Nephron (organoid): ENCODE measurements around the gene NCAPD3.

Source experiments
- H3K27ac Mint-ChIP-seq, 3 experiments: 2 replicates each; pipeline ENCODE4 v1.8.0; 2020; ENCODE audit warnings: mixed read lengths in 3 of 3, mild to moderate bottlenecking in 2 of 3, moderate library complexity in 1 of 3
- H3K27me3 Mint-ChIP-seq: 2 replicates; pipeline ENCODE4 v1.8.0; 2021; ENCODE audit warnings: low read depth, mild to moderate bottlenecking, moderate library complexity, mixed read lengths
- H3K36me3 Mint-ChIP-seq: 2 replicates; pipeline ENCODE4 v1.8.0; 2020; ENCODE audit warnings: low read depth, mixed read lengths
- H3K4me1 Mint-ChIP-seq: 2 replicates; pipeline ENCODE4 v1.8.0; 2020; ENCODE audit warnings: mixed read lengths
- H3K4me3 Mint-ChIP-seq, 3 experiments: 2 replicates each; pipeline ENCODE4 v1.8.0; 2020; ENCODE audit warnings: mild to moderate bottlenecking in 3 of 3, mixed read lengths in 3 of 3, moderate library complexity in 2 of 3
- H3K9me3 Mint-ChIP-seq: 2 replicates; pipeline ENCODE4 v1.8.0; 2020; ENCODE audit warnings: mixed read lengths
- TF ChIP-seq, protein P1 (sequence below), 3 experiments: fragments of 200-600 bp; sonication (generic); IDR thresholded peaks; one replicate each; pipeline ENCODE4 v1.5.0; 2021; ENCODE audit warnings: antibody characterized with exemption in 3 of 3; ENCODE audit not compliant: unreplicated experiment in 3 of 3

NCAPD3 gene, protein sequence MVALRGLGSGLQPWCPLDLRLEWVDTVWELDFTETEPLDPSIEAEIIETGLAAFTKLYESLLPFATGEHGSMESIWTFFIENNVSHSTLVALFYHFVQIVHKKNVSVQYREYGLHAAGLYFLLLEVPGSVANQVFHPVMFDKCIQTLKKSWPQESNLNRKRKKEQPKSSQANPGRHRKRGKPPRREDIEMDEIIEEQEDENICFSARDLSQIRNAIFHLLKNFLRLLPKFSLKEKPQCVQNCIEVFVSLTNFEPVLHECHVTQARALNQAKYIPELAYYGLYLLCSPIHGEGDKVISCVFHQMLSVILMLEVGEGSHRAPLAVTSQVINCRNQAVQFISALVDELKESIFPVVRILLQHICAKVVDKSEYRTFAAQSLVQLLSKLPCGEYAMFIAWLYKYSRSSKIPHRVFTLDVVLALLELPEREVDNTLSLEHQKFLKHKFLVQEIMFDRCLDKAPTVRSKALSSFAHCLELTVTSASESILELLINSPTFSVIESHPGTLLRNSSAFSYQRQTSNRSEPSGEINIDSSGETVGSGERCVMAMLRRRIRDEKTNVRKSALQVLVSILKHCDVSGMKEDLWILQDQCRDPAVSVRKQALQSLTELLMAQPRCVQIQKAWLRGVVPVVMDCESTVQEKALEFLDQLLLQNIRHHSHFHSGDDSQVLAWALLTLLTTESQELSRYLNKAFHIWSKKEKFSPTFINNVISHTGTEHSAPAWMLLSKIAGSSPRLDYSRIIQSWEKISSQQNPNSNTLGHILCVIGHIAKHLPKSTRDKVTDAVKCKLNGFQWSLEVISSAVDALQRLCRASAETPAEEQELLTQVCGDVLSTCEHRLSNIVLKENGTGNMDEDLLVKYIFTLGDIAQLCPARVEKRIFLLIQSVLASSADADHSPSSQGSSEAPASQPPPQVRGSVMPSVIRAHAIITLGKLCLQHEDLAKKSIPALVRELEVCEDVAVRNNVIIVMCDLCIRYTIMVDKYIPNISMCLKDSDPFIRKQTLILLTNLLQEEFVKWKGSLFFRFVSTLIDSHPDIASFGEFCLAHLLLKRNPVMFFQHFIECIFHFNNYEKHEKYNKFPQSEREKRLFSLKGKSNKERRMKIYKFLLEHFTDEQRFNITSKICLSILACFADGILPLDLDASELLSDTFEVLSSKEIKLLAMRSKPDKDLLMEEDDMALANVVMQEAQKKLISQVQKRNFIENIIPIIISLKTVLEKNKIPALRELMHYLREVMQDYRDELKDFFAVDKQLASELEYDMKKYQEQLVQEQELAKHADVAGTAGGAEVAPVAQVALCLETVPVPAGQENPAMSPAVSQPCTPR (N-terminal part only)

DNA sequence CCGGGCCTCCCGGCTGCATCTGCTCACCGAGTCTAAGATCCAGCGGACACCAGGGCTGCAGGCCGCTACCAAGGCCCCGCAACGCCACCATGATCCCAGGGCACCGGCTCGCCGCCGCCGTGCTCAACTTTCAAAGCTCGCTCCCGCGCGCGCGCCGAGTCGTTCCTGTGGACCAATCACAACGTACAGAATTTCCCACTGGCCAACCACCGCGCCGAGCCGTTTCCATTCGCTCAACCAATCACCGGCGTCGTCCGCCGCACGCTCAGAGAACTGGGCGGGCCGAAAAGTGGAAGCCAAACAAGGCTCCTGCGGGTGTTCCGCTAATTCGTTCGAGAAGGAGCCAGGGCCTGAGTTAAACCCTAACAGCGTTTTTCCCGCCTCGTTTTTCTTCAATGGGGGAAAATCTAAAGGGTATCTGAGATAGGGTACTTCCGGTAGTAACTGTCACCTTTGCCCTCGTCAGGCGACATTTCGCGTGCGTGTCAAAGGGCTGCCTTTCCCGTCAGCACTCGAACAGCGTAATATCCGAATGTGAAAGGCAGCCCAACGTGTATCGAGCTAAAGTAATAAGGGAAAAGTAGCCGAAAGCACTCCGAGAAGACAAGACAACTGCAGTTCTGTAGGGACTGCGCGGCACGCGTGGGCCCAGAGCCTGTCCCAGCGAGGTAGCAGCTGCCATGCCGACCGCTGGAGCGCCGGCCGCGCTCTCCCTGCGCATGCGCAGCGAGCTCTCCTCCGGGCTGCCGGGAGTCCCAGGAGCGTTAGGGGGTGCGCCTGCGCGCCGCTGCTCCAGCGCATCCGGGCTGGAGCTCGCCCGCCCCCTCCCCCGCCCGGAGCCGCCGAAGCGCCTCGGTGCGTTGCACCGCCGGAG lies at the start of gene NCAPD3, which contains the start of gene VPS26B:
TSS of gene NCAPD3 (minus strand) at position 132 of the 874 bp plus-strand sequence. CDS start at position 91, 41 bp downstream.
TSS of gene VPS26B (plus strand) at position 836 of the 874 bp plus-strand sequence. CDS start 452 bp downstream, outside the sequence.
- TF ChIP-seq, protein P1, sequence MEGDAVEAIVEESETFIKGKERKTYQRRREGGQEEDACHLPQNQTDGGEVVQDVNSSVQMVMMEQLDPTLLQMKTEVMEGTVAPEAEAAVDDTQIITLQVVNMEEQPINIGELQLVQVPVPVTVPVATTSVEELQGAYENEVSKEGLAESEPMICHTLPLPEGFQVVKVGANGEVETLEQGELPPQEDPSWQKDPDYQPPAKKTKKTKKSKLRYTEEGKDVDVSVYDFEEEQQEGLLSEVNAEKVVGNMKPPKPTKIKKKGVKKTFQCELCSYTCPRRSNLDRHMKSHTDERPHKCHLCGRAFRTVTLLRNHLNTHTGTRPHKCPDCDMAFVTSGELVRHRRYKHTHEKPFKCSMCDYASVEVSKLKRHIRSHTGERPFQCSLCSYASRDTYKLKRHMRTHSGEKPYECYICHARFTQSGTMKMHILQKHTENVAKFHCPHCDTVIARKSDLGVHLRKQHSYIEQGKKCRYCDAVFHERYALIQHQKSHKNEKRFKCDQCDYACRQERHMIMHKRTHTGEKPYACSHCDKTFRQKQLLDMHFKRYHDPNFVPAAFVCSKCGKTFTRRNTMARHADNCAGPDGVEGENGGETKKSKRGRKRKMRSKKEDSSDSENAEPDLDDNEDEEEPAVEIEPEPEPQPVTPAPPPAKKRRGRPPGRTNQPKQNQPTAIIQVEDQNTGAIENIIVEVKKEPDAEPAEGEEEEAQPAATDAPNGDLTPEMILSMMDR (IDR thresholded peaks at IDR 0.05; ENCODE audit: unreplicated experiment in 3 of 3) = no peak
- peaks cover 44% of the 10 kb centered on the region for H3K4me1 Mint-ChIP-seq
- H3K9me3 Mint-ChIP-seq = no peaks in the 10 kb centered on the region
- H3K27ac Mint-ChIP-seq = peak within 1 kb of the TSS; percentile 93 to 98 (median 93)
- H3K27me3 Mint-ChIP-seq = no peaks in the 10 kb centered on the region
- peaks cover 10% of the 10 kb centered on the region for H3K36me3 Mint-ChIP-seq
- peak within 1 kb of the TSS; percentile 95 to 97 (median 95) for H3K4me3 Mint-ChIP-seq

DNA sequence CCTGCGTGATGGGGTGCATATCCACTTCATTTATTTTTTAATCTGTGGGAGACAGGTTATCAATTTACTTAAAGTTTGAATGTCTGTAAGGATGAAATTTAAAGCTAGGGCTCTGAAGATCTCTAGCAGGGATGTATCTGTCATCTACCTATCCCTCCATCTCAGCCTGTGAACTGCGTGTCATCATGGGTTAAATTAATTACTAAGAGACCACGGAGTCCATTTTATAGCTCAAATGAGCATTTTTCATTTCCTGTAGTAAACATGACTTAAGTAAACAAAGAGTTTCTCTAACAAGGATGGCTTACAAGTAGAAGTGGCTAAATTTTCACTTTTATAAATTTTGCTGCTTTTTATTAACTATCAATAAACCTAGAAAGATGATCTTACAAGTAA lies 49.5 kb upstream of the NCAPD3 start:
- Mint-ChIP-seq H3K27me3 (peaks cover 85% of the 10 kb centered on the region), H3K4me1 (peaks cover 19% of the 10 kb centered on the region), H3K9me3 (peaks cover 3% of the 10 kb centered on the region), H3K4me3 (peak overlapping the region in 2 of 3 experiments; percentile 4 to 7), H3K36me3 (no peaks in the 10 kb centered on the region), H3K27ac (no peak overlapping the region)
- TF ChIP-seq, protein P1 (IDR thresholded peaks at IDR 0.05; ENCODE audit: unreplicated experiment in 3 of 3) = no peak

DNA sequence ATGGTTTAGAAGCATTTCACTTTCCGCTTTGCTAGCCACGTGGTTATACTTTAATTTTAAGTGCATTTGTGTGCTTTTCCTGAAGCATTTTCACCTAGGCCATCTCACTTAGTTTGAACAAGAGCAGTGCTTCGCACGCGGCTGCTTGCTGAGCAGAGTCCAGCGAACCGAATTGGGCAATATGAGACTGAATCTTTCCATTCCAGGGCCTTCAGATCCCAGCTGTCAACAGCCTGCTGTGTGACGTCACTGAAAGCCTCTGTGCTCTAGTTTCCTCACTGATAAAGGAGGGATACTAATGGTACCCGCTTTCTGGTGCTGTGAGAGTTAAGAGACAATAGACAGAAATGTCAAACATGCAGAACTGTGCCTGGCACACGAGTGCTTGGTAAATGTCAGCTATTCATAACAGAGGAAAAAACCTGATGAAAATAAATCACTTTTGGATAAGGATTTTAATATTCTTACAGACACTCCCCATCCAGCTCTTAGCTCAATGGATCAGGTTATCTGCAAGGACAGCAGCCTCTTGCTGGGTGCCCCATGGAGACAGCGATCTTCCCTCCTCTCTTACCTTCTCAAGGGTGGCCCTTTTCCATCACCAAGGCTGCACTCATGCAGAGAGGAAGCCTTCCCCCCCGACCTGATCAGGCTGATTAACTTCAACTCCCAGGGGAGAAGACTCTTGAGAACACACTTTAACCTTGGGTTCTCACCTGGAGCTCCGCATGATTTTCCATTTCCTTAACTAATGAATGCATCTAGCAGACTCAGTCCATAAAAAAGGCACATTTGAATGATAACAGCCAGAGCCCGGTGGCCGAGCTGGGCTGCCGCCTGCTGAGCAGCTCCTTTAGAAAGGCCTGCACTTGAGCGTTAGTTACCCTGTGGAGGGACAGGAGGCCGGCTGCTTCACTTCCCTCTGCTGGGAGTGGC lies 48.9 kb upstream of the NCAPD3 start:
- TF ChIP-seq, protein P1 (IDR thresholded peaks at IDR 0.05; ENCODE audit: unreplicated experiment in 3 of 3) = no peak
- Mint-ChIP-seq H3K4me3 (peak overlapping the region in 2 of 3 experiments; percentile 7 to 15), H3K27ac (no peak overlapping the region), H3K27me3 (peaks cover 83% of the 10 kb centered on the region), H3K36me3 (no peaks in the 10 kb centered on the region), H3K9me3 (peaks cover 3% of the 10 kb centered on the region), H3K4me1 (peaks cover 19% of the 10 kb centered on the region)

DNA sequence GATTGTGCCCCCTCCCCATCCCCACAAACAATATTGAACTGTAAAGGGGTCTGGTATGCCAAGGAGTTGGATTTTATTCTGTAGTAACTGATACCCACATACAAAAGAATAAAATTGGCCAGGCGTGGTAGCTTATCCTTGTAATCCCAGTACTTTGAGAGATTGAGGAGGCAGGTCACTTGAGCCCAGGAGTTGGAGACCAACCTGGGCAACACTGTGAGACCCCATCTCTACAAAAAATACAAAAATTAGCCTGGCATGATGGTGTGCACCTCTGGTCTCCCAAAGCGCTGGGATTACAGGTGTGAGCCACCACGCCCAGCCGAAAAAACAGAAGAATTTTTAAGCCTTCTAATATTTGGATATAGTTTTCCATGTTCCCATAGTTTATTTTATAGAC lies 48.2 kb upstream of the NCAPD3 start:
- no peaks in the 10 kb centered on the region for H3K36me3 Mint-ChIP-seq
- H3K27me3 Mint-ChIP-seq = peaks cover 80% of the 10 kb centered on the region
- peaks cover 14% of the 10 kb centered on the region for H3K4me1 Mint-ChIP-seq
- TF ChIP-seq, protein P1 (IDR thresholded peaks at IDR 0.05; ENCODE audit: unreplicated experiment in 3 of 3) = no peak
- H3K4me3 Mint-ChIP-seq = no peak overlapping the region
- H3K27ac Mint-ChIP-seq = no peak overlapping the region
- no peaks in the 10 kb centered on the region for H3K9me3 Mint-ChIP-seq
